AG04449 (cell line): ENCODE measurements around the gene LKAAEAR1.

ENCODE experiments used
- CTCF ChIA-PET: fragments of 350-600 bp; formaldehyde crosslinking; extraction: SDS; loops from one replicate; lab custom pipeline; 2021; ENCODE audit warnings: antibody characterized with exemption; lab: Yijun Ruan, JAX
- POLR2A ChIA-PET: fragments of 400-600, 350-600 bp; formaldehyde crosslinking; extraction: SDS; loops from one replicate; lab custom pipeline; 2020; ENCODE audit warnings: antibody characterized with exemption, inconsistent platforms; lab: Yijun Ruan, JAX
- DNase-seq: peaks from one replicate; pipeline ENCODE4 v3.0.0-alpha.2; 2010; ENCODE audit warnings: low read depth, low spot score
- H3K4me3 ChIP-seq: 2 replicates; pipeline ENCODE4 v1.5.1; 2011; ENCODE audit warnings: low read depth, mild to moderate bottlenecking, control low read depth, low read length
- CTCF ChIP-seq: IDR thresholded peaks from one replicate; pipeline ENCODE4 v1.5.1; 2011; ENCODE audit warnings: mild to moderate bottlenecking, moderate library complexity, low read length, control low read depth, inconsistent platforms; ENCODE audit not compliant: insufficient read depth; ENCODE audit errors: missing control alignments

Gene LKAAEAR1

DNA sequence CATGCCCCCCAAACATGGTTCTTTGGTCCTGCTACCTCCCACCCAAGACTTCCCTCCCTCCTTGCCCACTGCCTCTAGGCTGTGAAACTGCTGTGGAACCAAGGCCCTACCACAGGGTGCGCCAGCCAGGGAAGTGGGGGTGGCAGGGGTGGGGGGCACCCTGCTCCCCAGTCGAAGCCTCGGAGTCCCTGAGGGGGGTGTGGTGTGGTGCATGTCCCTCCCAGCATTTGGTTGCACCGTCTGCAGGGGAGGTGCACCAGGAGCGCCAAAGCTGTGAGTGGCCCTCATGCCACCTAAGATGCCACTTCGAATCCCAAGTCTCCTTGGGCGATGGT is 6.7 kb downstream of the LKAAEAR1 start:
- no peak for TF ChIP-seq CTCF
- H3K4me3 ChIP-seq: no peak overlapping the region
- DNase-seq: no peak
- ChIA-PET POLR2A (interaction anchor here (1.0 kb wide), 1 partner anchor 15 kb away, joined by 3 read pairs; the partner anchor contains the start of gene TCEA2), CTCF (interaction anchor here (1.0 to 8.7 kb wide), 2 partner anchors 8 to 44 kb away, joined by 3 to 51 read pairs; no protein-coding TSS in a partner anchor)

- H3K4me3 ChIP-seq: no peak overlapping the region
- CTCF ChIA-PET: interaction anchor here (0.9 kb wide), 1 partner anchor 39 kb away, joined by 3 read pairs; no protein-coding TSS in a partner anchor
- no peak for DNase-seq
- no peak for TF ChIP-seq CTCF
- POLR2A ChIA-PET: no interaction called here
These were observed 7.1 kb downstream of the LKAAEAR1 start for GRCh38 chr20:64077094-64077493.

DNA sequence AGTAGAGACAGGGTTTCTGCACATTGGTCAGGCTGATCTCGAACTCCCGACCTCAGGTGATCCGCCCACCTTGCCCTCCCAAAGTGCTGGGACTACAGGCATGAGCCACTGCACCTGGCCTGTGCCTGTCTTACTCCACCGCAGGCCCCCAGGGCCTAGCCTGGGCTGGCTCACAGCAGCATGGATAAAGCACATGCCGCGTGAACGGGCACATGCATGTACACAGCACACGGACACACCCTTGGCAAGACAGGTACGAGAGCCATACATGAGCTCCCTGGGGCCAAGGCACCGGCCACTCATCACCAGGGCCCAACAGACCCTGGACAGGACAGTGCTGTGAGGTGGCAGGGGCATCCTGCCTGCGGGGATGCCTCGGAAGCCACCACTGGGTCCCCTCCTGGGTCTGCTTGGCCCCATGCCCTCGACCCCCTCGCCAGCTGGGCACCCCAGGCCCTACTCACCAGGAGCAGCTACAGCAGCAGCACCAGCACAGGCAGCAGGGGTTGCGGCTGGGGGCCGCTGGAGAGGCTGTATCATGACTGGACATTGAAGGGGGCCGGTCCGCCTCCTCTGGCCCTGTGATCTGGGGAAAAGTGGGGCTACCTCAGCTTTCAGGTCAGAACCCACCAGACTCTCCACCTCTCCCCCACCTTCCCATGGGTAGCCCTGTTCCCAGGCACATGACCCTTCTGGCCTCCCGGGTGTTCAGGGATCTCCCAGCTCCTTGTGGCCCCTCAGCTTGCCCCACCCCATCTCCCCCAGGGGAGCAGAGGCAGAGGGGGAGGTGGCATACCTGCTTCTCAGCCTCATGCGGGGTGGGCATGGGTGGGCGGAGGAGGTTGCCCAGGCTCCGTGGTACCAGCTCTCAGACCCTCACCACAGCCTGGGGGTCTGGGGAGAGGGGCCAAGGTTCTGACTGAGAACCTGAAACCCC is 7.9 kb downstream of the LKAAEAR1 start:
- ChIA-PET CTCF (interaction anchor here (0.6 to 1.1 kb wide), 3 partner anchors 14 to 38 kb away, joined by 3 to 4 read pairs (median 3); no protein-coding TSS in a partner anchor), POLR2A (no interaction called here)
- no peak for TF ChIP-seq CTCF
- H3K4me3 ChIP-seq: no peak overlapping the region
- DNase-seq: no peak

DNA sequence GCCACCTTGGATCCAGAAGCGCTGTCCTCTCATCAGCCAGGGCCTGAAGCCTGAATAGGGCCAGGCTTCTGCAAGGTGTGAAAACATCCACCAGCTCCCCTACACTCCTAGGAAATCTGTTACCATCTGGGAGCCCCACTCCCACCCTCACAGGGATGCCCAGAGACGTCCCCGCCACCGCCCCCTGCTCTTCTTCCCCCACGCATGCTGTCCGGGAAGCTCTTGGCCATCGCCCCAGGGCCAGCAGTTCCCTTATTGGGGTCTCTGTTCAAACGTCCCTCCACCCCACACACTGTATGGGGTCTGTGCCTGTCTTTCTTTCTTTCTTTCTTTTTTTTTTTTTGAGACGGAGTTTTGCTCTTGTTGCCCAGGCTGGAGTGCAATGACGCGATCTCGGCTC is 8.6 kb downstream of the LKAAEAR1 start:
- no peak overlapping the region for H3K4me3 ChIP-seq
- TF ChIP-seq CTCF: no peak
- CTCF ChIA-PET: interaction anchor here (0.6 to 1.1 kb wide), 3 partner anchors 8 to 19 kb away, joined by 3 to 4 read pairs (median 3); no protein-coding TSS in a partner anchor
- DNase-seq: no peak
- POLR2A ChIA-PET: interaction anchor here (0.6 kb wide), 1 partner anchor 211 kb away, joined by 4 read pairs; the partner anchor contains the start of gene TPD52L2

DNA sequence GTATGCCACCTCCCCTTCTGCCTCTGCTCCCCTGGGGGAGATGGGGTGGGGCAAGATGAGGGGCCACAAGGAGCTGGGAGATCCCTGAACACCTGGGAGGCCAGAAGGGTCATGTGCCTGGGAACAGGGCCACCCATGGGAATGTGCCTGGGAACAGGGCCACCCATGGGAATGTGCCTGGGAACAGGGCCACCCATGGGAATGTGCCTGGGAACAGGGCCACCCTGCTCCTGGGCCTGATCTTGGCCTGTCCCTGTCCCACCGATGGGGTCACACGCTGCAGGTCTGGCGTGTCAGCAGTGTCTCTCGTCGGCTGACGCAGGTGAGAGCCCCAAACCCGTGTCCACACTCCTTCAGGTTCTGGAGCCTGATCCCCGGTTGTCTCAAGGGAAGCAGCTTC is 9.2 kb downstream of the LKAAEAR1 start:
- TF ChIP-seq CTCF: no peak
- no peak overlapping the region for H3K4me3 ChIP-seq
- ChIA-PET POLR2A (no interaction called here), CTCF (interaction anchor here (1.0 kb wide), 1 partner anchor 8 kb away, joined by 3 read pairs; no protein-coding TSS in a partner anchor)
- DNase-seq: no peak

- ChIA-PET POLR2A (no interaction called here), CTCF (no interaction called here)
- no peak overlapping the region for H3K4me3 ChIP-seq
- no peak for DNase-seq
- no peak for TF ChIP-seq CTCF
These were observed 9.9 kb downstream of the LKAAEAR1 start for GRCh38 chr20:64074184-64074789.
